ENCODE data around the gene CNST.

- TF ChIP-seq POLR2AphosphoS5 (IDR thresholded peaks at IDR 0.05; ENCODE audit: low read depth, low read length) (no peak), POLR2A (IDR thresholded peaks at IDR 0.05; ENCODE audit: low read depth, low read length) (no peak), SPI1 (IDR thresholded peaks at IDR 0.05; ENCODE audit: low read depth, low read length) (no peak), TAF1 (IDR thresholded peaks at IDR 0.05; ENCODE audit: low read depth, low read length) (no peak)
Measured at GRCh38 chr1:246711548-246712003, 145.3 kb downstream of the CNST start.
